Activated T-helper 9 cell treated with anti-CD3 and anti-CD28 coated beads, Interleukin-2, amount 50 U/mL, for 16 hours (primary cell): ENCODE results near the gene SMTNL1.

ENCODE experiments used
- DNase-seq: peaks from one replicate; pipeline ENCODE4 v3.0.0-alpha.2; 2020; ENCODE audit warnings: low read depth

Gene SMTNL1

GRCh38 chr11:57597461-57597915 lies 60.1 kb downstream of the SMTNL1 start, which contains the start of gene SERPING1:
SERPING1 (plus strand) TSS chr11:57597685; CDS start chr11:57598271, 586 bp downstream.
- no peak for DNase-seq

DNA sequence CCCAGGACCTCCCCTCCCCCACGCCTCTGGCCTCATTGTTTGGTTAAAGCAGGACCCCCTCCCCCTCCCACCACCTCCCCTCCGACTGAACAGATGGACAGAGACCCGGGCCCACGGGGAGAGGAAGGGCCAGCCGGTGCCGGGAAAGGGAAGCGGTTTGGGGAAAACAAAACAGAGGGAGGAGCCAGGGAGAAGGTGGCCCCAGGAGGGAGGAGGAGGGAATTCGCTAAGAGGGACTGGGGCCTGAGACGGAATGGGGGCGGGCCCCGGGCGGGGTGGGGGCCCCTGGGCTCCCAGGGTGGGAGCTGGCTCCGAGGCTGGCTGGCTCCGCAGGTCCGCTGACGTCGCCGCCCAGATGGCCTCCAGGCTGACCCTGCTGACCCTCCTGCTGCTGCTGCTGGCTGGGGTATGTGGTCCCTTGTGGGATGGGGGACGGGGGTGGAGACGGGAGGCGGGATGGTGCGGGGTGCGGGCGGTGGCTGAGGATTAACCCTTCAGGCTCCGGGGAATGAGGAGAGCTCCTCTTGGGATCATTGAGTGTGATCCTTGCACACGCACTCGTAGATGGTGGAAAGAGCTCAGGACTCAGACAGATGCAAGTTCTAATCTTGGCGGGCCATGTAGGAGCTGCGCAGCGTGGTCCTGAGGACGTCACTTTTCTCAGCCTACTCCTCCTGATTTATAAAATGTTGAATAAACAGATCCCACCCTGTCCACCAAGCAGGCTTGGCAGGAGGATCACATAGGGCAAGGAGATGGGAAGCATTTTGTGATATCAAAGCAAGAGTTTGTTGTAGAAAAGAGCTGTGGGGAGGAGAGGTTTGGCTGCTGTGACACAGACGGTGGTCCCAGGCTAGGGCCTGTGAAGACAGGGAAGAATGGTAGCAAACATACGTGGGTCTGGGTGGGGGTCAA lies 60.8 kb downstream of the SMTNL1 start:
- DNase-seq: no peak

GRCh38 chr11:57598831-57599155 lies 61.4 kb downstream of the SMTNL1 start:
- DNase-seq: no peak

GRCh38 chr11:57599381-57599780 lies 62.0 kb downstream of the SMTNL1 start:
- DNase-seq: no peak
